G401 (cell line): ENCODE data around the gene DPYSL4. TPM values are rescaled to one million over a fixed set of nuclear protein-coding genes. Genes with fewer than 3 reads are reported as not detected.
A peak's percentile ranks its signal among the peaks of the same experiment; 100 is the strongest.

Experiments
- DNase-seq: peaks from one replicate; pipeline ENCODE4 v3.0.0-alpha.2; 2015; ENCODE audit warnings: low spot score
- in situ Hi-C: cut with HindIII; loops from 2 replicates; pipeline ENCODE4 v1.10.0; 2016; ENCODE audit warnings: low sequenced_read_pairs, mixed read lengths
- total RNA-seq: library from RNA; depleted of rRNA; stranded (reverse); fragments of >200 nt; shearing (Covaris generic); gene quantifications from 2 replicates; pipeline ENCODE4 v1.2.3, GENCODE V29; 2014

The DPYSL4 gene
- total RNA-seq, 1 experiment from 2014 or later: 6.0 TPM

DNA sequence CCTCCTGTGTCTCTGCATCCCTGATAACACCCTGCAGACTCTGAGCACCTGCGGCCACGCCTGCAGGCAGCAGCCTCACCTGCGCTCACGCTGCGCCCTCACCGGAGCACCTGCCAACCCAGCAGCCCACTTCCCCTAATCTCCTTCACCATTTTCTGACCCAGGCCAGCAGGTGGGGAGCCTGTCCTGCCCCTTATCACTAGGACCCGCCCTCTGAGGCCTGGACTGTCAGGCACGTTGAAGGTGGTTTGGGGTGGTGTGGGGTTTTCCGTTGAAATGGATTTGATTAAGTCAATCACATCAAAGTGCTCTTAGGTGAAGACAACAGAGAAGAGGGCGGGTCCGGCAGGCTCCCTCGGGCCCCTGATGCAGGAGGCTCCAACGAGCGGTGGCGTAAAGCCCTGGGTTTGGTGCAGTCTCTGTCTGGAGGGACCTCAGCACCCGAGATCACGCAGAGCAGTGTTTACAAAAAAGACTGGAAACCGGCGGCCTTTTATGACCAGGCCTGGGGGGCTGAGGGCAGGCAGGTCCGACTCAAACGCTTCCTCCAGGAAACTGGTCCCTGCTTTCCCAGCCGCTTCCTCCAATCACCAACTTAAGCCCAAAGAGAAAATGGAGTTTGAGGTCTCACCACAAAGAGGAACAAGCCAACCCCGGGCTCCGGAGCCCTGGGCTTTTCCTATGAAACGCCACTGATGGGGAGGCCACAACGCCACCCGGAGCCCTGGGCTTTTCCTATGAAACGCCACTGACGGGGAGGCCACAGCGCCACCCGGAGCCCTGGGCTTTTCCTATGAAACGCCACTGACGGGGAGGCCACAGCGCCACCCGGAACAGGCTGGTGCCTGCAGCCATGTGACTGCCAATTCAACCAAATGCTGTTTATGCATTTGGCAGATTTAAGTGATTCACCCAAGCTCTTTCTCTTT lies 45.5 kb downstream of the DPYSL4 start:
- no peak for DNase-seq
- in situ Hi-C loops: loop anchor here (5.0 kb wide), 1 partner anchor 110 kb away; no protein-coding TSS in a partner anchor

DNA sequence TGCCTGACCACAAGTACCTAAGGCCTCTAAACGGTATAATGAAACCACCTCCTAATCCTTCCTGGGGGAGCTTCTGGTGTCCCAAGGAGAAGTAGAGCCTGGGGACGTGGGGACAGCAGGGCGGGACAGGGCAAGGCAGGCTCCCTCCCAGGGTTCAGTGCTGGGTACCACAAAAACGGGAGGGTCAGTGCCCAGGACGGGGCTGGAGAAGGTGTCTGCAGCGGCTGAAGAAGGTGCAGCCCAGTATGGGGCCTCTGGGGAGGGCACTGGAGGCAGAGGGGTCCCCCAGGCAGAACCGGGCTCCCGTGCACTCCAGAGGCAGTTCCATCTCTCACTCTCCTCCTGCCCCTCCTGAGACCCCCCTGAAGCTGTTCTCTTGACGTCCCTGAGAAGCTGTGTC lies 46.2 kb downstream of the DPYSL4 start:
- DNase-seq: no peak
- in situ Hi-C loops: loop anchor here (5.0 kb wide), 1 partner anchor 109 kb away; no protein-coding TSS in a partner anchor

DNA sequence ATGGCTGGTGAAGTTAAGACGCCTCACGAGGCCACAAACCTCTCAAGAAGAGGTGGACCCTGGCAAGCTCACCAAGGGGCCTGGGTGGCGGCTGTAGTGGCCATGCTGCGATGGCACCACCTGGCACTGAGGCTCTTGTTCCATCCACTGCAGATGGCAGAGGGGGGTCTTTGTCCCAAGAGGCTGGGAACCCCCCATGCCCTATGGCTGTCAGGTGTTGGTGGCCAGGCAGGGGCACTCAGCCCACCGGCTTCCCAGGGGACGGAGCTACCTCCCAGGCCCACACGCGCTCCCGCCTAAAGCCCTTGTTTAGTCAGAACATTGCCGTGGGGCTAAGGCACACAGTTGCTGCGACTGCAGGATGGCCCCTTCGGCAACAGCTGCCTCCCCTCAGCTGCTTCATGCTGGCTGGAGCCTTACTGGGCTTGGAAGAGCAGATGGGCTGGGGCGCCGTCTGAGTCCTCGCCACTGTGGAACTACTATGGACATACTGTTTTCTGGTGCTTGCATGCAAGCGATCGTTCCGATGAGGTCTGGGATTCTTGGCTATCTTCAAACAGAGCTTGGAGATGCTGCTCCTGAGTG lies 46.8 kb downstream of the DPYSL4 start:
- in situ Hi-C loops: loop anchor here (5.0 kb wide), 1 partner anchor 109 kb away; no protein-coding TSS in a partner anchor
- no peak for DNase-seq

DNA sequence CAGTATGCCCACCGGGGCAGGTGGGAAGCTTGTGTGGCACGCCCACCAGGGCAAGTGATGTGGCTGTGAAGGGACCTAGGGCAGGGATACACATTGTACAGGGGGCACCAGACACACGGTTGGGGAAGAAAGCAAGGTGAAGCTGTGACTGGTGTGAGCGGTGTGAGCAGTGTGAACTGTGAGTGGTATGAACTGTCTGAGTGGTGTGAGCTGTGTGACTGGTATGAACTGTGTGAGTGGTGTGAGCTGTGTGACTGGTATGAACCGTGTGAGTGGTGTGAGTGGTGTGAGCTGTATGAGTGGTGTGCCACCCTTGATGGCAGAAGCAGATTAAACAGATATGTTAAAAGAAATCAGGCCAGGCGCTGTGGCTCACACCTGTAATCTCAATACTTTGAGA lies 48.1 kb downstream of the DPYSL4 start:
- in situ Hi-C loops: loop anchor here (5.0 kb wide), 1 partner anchor 107 kb away; no protein-coding TSS in a partner anchor
- no peak for DNase-seq

DNA sequence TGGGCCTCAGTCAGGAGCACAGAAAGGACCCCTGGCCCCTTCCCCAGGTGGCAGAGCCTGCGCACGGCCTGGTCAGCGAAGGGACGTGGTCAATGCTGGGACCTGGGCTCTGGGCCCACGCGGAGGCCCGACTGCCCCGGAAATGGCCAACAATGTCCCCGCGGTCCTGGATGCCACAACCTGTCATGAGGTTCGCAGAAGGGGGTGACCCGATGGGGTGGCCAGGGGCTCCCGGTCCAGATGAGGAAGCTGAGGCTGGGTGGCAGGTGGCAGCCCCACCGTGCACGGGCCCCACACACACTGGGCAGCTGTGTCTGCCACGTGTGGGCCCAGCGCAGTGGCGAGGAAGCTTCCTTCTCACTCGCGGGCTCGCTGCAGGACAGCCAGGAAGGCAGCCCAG lies 49.4 kb downstream of the DPYSL4 start:
- in situ Hi-C loops: no loop called here
- DNase-seq: no peak

DNA sequence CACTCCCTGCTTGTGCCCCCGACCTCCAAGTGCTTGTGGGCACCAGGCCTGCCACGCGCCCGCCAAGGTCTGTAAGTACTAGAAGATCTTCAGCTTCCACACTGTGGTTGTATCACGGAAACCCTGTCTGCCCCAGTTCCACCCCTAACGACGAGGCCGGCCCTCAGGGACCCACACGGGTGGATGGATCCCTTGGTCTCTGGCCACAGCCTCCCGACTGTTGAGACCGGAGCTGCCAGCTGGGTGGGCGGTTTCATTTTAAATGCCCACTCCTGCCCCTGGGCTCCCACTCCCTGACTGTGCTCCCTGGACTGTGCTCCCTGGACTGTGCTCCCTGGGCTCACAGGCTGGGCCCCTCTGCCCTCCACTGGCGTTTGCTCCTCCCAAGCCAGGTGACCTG lies 50.1 kb downstream of the DPYSL4 start:
- DNase-seq: no peak
- in situ Hi-C loops: no loop called here

DNA sequence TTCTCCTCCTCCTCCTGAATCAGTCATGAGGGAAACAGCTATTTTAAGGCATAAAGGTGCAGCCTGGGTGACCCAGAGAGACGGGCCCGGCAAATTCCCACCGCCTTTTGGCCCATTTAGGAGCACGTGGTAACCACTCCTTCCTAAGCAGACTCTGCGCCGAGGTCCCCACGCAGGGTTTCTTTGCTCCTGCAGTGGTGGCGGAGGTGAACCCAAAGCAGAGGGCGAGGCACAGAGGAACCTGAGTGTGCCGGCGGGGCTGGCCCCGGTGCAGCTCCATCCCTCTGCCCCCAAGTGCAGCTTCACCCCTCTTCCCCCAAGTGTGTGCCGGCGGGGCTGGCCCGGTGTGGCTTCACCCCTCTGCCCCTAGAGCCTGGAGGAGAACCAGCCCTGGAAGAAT lies 50.6 kb downstream of the DPYSL4 start:
- in situ Hi-C loops: no loop called here
- no peak for DNase-seq

DNA sequence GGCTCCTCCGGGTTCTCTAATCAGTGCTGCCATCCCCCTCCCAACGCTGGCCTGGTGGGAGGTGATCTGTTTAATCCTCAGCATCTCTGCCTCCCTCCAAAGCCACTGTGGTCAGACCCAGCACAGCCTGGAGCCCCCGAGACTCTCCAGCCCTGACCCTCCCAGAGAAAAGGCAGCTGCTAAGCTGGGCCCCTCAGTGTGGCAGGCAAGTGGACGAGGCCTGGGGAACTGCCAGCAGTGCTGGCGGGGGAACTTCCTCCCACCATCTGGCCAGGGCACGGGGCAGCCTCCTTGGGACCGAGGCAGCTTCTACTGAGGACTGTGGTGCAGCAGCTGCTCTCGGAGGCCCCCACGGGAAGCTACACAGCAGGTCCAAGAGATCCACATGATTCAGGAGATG lies 51.1 kb downstream of the DPYSL4 start:
- peak; percentile 63 for DNase-seq

DNA sequence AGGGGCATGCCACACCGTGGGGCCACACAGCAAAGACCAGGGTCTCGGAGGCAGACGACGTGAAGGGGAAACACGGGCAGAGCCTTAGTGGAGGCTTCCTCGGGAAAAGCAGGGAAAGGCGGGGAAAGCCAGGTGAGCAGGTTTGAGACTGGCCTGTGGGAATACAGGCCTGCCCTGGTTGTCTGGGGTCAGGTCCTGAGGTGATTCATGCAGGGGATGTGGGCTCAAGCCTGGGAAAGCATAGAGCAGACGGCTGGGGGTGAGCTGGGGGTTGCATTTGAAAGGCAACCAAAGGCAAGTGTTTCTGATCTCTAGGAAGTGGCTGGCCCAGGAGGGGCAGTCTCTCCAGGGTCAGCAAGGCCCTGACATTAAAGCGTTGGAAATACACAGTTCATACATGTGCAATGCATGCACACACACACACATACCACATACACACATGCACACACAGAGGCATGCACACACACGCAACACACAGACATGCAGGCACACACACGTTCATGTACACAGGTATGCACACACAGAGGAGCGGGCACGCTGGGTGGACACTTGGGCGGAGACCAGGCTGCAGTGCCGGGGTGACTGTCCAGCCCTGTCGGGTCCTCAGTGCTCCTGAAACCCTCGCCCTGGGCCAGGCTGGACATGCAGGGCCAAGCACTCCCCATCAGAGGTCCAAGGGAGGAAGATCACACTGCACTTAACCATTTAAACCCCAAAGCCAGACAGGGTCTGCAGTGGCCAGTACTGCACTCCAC lies 51.8 kb downstream of the DPYSL4 start:
- in situ Hi-C loops: no loop called here
- no peak for DNase-seq

More for the DNA sequence above, 51.1 kb downstream of the DPYSL4 start:
- in situ Hi-C loops: no loop called here

DNA sequence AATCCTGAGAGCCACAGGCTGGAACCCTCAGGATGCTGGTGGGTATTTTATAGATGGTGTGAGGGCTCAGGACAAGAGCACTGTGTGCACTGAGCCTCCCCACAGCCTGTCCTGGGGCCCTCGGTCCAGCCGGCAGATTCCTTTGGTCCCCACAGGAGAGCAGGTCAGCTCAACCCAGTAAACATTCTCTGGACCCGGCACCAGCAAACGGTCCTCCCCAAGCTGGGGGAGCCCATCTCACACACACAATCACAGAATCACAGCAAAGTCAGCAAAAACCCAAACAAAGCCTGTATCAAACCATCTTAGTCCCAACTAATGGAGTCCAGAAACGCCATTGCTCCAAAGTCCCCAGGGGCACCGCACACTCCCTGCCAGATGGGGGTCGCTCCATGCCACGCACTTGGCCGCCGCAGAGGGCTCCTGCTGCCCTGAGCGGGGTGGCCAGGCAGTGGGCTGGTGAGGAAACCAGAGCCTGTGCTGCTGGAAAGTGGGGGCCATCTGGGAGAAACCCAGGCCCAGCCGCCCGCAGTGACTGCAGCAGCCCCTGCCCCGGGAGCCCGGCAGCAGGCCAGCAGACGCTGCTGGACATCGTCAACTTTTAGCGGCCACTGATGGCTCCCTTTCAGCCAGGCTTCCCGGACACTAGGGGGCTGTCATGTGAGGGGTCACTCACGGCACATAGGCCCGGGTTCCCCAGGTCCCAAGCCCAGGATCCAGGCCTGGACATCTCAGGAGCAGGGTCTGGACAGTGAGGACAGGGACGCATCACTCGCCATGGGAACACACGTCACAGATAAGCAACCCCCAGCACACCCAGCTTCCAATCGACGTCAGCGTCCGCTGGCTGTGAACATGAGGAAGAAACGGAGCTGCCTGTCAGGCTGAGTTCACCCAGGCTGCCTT lies 52.6 kb downstream of the DPYSL4 start:
- in situ Hi-C loops: no loop called here
- no peak for DNase-seq

DNA sequence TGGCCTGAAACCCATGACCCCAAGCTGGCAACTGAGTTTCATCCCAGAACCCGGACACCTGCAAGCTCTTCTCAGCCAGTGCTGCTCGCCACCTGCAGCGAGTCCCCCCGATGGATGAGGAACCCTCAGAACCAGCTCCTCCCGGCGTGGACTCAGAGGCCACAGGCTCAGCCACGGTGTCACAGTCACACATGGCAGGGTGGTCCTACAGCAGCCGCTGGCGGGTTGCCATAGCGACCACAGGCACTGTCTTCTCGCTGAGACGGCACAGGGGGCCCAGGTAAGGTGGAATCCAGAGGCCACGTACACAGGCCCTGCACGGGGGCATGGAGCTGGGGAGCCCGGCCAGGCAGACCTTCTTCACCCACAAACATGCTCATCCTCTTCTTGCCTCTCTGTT lies 53.4 kb downstream of the DPYSL4 start:
- in situ Hi-C loops: no loop called here
- no peak for DNase-seq

DNA sequence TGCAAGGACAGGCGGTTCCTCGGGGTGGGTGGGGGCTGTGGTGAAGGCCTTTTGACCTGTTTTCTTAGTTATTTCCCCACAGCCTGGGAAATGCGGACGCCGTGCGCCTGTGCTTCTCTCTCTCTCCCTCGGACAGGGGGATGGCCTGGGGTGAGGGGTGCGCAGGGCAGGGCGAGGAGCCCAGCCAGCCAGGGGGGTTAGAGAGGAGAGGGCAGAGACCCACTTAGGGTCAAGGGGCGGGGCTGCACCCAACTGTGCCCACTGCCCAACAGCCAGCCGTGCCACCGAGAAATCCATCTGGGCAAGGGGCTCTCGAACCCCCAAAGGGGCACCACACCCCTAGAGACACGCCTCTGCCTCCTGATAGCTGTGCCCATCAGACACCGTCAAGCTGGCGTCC lies 53.8 kb downstream of the DPYSL4 start:
- no peak for DNase-seq
- in situ Hi-C loops: no loop called here

DNA sequence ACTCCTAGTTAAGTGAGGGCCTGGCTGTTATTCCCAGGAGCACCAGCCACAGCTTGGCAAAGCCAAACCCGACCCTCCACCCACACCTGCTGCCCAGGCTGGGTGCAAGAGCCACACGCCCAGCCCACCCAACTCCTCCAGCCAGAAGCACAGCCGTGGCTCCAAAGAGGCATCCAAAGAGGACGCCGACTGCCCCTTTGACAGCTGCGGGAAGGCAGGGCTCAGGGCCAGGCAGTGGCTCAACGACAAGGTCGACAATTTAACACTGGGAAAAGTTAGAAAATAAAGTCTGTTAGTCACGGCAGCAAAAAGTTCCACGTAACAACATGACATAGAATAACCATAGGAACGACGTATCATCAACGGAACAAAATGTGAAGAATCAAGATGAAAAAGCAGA lies 54.3 kb downstream of the DPYSL4 start:
- no peak for DNase-seq
- in situ Hi-C loops: no loop called here

DNA sequence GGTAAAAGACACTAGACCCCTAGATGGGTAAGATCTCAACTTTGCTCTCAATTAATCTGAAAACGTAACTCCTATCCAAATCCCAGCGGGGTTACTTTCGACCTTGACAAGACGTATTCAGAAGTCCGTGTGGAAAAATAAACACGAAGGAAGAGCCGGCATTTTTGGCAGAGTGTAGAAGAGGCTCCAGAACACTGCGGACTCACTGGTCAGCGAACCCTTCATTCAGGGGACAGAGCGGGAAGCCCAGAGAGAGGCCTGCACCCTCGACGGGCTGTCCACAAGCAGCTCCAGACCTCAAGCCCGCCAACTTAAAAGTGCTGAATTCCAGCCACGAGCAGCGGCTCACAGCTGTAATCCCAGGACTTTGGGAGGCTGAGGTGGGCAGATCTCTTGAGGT lies 54.7 kb downstream of the DPYSL4 start:
- DNase-seq: no peak
- in situ Hi-C loops: no loop called here

DNA sequence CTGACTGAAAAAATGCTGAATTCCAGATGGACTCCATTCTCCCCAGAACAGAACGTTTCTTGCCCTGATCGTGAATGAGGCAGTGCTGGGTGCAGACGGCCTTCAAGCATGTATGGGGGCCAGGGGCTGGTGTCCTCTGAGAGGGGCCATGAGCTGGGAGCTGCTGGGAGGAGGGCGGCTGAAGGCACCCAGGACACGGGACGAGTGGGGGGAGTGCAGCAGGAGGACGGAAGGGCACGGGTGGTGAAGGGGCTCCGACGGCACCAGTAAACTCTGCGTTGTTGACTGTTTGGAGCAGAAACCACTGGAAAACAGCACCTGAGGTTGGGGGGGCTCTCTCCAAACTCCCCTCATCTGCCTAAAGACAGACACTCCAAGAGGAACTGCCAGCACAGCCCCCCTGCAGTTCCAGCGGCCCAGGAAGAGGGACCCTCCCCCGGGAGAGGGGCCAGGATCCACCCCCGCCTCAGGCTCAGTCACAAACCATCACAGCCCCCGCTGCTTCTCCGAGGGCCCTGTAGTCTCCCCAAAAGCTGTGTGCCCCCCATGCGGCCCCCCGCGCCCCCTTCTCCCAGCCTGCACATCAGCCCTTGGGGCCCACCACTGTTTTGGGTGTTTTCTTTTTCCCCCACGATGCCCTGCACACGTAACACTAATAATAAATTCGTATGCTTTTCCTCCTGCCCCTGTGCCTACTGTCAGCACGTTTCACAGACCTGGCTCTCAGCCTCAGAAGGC lies 55.5 kb downstream of the DPYSL4 start:
- DNase-seq: no peak
- in situ Hi-C loops: no loop called here

DNA sequence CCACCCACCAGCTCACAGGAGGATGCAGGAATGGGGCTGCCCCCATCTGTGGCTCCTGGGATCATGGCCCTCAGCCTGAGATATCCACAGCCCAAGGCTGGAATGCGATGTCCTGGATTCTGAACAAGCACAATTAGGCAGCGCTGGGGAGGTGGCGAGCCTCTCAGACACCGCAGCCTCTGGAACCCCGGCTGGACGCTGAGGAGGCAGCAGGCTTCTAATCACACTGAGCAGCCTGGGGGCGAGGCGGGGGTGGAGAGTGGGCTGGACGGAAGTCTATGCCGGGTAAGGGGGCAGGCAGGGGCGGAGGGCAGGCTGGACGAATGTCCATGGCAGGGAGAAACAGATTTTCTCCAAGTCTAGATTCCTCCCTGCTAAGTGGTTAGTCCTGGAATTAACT lies 56.4 kb downstream of the DPYSL4 start:
- in situ Hi-C loops: no loop called here

DNA sequence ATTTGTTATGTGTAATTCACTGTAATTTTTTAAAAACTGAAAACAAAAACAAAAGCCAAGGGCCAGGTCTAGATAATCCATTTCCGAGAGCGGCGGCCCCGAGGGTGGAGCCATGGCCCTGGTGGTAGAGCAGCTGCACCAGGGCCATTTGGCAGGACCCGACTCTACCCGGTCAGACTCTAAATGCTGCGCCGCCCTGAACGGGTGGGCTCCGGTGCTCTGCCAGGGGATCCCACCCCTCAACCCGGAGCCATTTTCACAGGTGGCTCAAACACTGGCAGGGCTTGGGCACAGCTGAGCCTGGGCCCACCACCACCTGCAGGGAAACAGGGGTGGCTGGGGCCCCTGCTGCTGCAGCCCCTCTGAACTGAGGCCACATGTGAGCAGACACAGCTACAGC lies 56.9 kb downstream of the DPYSL4 start:
- in situ Hi-C loops: no loop called here
- no peak for DNase-seq

More for the DNA sequence above, 56.4 kb downstream of the DPYSL4 start:
- no peak for DNase-seq

DNA sequence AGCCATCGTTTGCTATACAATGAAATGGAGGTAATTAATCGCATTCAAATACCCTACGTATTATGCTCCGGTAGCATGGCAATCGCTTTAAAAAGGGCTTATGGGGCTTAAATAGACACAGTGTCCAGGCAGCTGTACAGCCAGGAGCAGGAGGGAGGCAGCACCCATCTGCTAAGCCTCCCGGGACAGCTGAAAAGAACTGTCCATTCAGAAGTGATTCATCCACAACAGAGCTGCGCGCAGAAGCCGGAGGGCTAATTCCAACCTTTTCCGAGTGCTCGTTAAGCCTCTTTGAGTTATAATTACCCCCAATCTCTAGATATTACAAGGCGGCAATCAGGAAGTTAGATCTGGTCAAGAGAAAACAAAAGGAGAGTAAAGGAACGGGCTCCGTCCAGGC lies 58.3 kb downstream of the DPYSL4 start:
- in situ Hi-C loops: no loop called here
- DNase-seq: no peak
